Measurements from ENCODE around the gene COL19A1.

DNA sequence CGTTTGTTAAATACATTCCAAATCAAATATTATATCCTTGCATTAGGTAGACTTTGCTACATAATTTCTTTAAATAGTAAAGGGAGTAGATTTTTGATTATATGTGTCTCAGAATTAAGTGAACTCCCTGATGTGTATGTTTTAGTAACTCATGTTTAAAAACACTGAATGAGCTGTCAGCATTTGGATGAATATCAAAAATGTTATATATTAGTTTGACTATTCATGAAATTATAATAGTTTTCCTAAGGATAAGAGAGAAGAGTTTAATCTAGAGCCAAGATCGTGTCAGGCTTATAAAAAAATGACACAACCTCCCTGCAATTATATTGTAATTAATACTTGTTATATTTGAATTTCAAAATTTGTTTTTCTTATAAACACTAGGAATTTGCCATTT, 195.2 kb downstream of the COL19A1 start:
- TF ChIP-seq, protein P1, sequence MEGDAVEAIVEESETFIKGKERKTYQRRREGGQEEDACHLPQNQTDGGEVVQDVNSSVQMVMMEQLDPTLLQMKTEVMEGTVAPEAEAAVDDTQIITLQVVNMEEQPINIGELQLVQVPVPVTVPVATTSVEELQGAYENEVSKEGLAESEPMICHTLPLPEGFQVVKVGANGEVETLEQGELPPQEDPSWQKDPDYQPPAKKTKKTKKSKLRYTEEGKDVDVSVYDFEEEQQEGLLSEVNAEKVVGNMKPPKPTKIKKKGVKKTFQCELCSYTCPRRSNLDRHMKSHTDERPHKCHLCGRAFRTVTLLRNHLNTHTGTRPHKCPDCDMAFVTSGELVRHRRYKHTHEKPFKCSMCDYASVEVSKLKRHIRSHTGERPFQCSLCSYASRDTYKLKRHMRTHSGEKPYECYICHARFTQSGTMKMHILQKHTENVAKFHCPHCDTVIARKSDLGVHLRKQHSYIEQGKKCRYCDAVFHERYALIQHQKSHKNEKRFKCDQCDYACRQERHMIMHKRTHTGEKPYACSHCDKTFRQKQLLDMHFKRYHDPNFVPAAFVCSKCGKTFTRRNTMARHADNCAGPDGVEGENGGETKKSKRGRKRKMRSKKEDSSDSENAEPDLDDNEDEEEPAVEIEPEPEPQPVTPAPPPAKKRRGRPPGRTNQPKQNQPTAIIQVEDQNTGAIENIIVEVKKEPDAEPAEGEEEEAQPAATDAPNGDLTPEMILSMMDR (IDR thresholded peaks at IDR 0.05; ENCODE audit: low read length) = no peak
- TF ChIP-seq EZH2phosphoT487 (IDR thresholded peaks at IDR 0.05; ENCODE audit: low read length) (no peak), EZH2 (optimal IDR thresholded peaks at IDR 0.05; ENCODE audit: low read depth, low read length) (no peak)

Data from MM.1S (cell line).